ENCODE results near the gene SH2D1B. TPM values are rescaled to one million over a fixed set of nuclear protein-coding genes. Genes with fewer than 3 reads are reported as not detected.

The SH2D1B gene
- total and polyA plus RNA-seq, 2 donors (not counting 3 experiments of a cell fraction or from before 2014, with no cell fraction given): not detected

DNA sequence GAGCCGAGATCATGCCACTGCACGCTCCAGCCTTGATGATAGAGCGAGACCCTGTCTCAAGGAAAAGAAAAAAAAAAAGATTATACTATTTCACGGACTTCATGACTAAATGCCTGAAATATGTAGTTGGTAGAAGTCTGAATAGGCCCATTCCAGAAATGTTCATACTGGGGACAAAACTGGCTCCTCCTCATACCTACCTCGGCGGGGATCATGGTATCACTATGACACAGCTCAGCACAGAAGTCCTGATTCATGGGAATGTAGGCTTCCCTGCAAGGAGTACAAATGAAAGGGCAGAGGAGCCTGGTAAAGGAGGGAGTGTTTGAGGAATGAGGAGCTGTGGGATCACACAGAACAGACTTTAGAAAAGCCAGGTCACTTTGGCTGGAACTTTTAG, 40.3 kb downstream of the SH2D1B start:
- H3K9me3 ChIP-seq (replicated peaks; ENCODE audit: control insufficient read depth, insufficient read depth, low read length): no peaks in the 10 kb centered on the region
- H3K79me2 ChIP-seq (ENCODE audit: control insufficient read depth, insufficient read depth, low read length): no peaks in the 10 kb centered on the region
- H4K20me1 ChIP-seq (replicated peaks; ENCODE audit: control insufficient read depth, extremely low read depth, insufficient read depth, low read length): no peaks in the 10 kb centered on the region
- intact Hi-C loops (cut with micrococcal nuclease) (no loop called here), dilution Hi-C loops (cut with MboI; ENCODE audit: extremely low pct_ligation_motif_present, low sequenced_read_pairs) (no loop called here)
- no peaks in the 10 kb centered on the region for H3K9me1 ChIP-seq (replicated peaks; ENCODE audit: control insufficient read depth, extremely low read depth, insufficient read depth, low read length)
- TF ChIP-seq JUN (IDR thresholded peaks at IDR 0.05; ENCODE audit: borderline replicate concordance, insufficient read depth, insufficient read length, low read depth): no peak
- no peak for TF ChIP-seq CTCF (IDR thresholded peaks at IDR 0.05; ENCODE audit: extremely low read depth in 1 of 2, insufficient read depth in 1 of 2, low read depth in 1 of 2, low read length in 2 of 2)
- no peak for TF ChIP-seq POLR2AphosphoS5 (IDR thresholded peaks at IDR 0.05; ENCODE audit: insufficient read depth, low read depth, low read length)
- TF ChIP-seq GATA2 (IDR thresholded peaks at IDR 0.05; ENCODE audit: insufficient read depth, insufficient read length, low read depth, low read length): no peak
- TF ChIP-seq EZH2 (IDR thresholded peaks at IDR 0.05; ENCODE audit: borderline replicate concordance, low read depth, low read length, severe bottlenecking): no peak
- no peak for TF ChIP-seq MYC (IDR thresholded peaks at IDR 0.05; ENCODE audit: low read depth, low read length)
- no peak for TF ChIP-seq FOS (IDR thresholded peaks at IDR 0.05; ENCODE audit: borderline replicate concordance, insufficient read depth, low read length)
- TF ChIP-seq POLR2A (IDR thresholded peaks at IDR 0.05; ENCODE audit: low read depth, low read length): no peak
- H3K9ac ChIP-seq (replicated peaks; ENCODE audit: extremely low read depth, insufficient read depth, low read length): no peak overlapping the region
- no peak overlapping the region for H3K4me2 ChIP-seq (ENCODE audit: insufficient read depth, low read length)
- BruUV-seq (replicated peaks): no TSS peak
- no peak overlapping the region for H3K27ac ChIP-seq (ENCODE audit: insufficient read depth, low read depth, low read length)
- ChIA-PET POLR2A (no interaction called here), CTCF (interaction anchor here (1.0 to 1.1 kb wide), 3 partner anchors 9 to 315 kb away, joined by 3 to 4 read pairs (median 3); no protein-coding TSS in a partner anchor)
- no peak overlapping the region for H3K4me3 ChIP-seq (replicated peaks in 1 of 3; ENCODE audit: insufficient read depth in 1 of 3, low read depth in 1 of 3, low read length in 3 of 3)
- no peak for DNase-seq (ENCODE audit: low read depth, low spot score)
- no peaks in the 10 kb centered on the region for H3K4me1 ChIP-seq (ENCODE audit: control insufficient read depth, extremely low read depth, insufficient read depth, low read length)
- FAIRE-seq: no peak
- no peaks in the 10 kb centered on the region for H3K27me3 ChIP-seq (ENCODE audit: control insufficient read depth in 2 of 2, insufficient read depth in 2 of 2, low read length in 2 of 2)
- H2AFZ ChIP-seq (ENCODE audit: low read depth, low read length): no peak overlapping the region
- H3K36me3 ChIP-seq (ENCODE audit: control insufficient read depth in 2 of 2, extremely low read depth in 1 of 2, insufficient read depth in 2 of 2, low read length in 2 of 2): peaks cover 0 to 4% of the 10 kb centered on the region in 2 experiments
